ENCODE measurements around the gene CHRNA4.

- TF ChIP-seq CTCF (IDR thresholded peaks at IDR 0.05; ENCODE audit: low read depth, low read length) (no peak), MAX (IDR thresholded peaks at IDR 0.05; ENCODE audit: low read depth, low read length) (no peak), POLR2A (IDR thresholded peaks at IDR 0.05; ENCODE audit: extremely low read depth, insufficient read length) (no peak), MYC (IDR thresholded peaks at IDR 0.05; ENCODE audit: low read depth, low read length) (no peak)
These were observed 59.5 kb downstream of the CHRNA4 start for GRCh38 chr20:63301671-63302070.
